ENCODE results near the gene ASPN.
A peak's percentile ranks its signal among the peaks of the same experiment; 100 is the strongest.

The ASPN gene

DNA sequence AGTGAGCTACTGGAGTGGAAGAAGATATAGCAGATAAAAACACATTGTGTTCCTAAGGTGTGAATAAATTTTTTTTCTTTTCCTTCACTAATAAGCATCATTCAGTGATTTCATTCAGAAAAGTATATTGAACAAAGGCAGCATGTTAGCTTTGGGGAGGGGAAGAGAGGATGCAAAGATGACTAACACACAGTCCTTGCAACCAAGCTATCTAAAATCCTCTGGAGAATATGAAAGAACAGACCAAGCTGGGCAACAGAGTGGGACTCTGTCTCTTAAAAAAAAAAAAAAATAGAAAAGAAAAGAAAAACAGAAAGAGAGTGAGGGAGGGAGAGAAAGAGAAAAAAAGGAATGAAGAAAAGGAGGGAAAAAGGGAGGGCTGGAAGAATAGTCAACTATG, 35.8 kb downstream of the ASPN start:
- H3K4me3 ChIP-seq (ENCODE audit: low read depth, low read length), result no peak overlapping the region
- no peak for TF ChIP-seq MAX (IDR thresholded peaks at IDR 0.05; ENCODE audit: low read depth, low read length)
- no peak for TF ChIP-seq POLR2A (IDR thresholded peaks at IDR 0.05; ENCODE audit: extremely low read depth, insufficient read length)
- TF ChIP-seq, protein P1, sequence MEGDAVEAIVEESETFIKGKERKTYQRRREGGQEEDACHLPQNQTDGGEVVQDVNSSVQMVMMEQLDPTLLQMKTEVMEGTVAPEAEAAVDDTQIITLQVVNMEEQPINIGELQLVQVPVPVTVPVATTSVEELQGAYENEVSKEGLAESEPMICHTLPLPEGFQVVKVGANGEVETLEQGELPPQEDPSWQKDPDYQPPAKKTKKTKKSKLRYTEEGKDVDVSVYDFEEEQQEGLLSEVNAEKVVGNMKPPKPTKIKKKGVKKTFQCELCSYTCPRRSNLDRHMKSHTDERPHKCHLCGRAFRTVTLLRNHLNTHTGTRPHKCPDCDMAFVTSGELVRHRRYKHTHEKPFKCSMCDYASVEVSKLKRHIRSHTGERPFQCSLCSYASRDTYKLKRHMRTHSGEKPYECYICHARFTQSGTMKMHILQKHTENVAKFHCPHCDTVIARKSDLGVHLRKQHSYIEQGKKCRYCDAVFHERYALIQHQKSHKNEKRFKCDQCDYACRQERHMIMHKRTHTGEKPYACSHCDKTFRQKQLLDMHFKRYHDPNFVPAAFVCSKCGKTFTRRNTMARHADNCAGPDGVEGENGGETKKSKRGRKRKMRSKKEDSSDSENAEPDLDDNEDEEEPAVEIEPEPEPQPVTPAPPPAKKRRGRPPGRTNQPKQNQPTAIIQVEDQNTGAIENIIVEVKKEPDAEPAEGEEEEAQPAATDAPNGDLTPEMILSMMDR (IDR thresholded peaks at IDR 0.05; ENCODE audit: low read depth, low read length), result no peak
- TF ChIP-seq MYC (IDR thresholded peaks at IDR 0.05; ENCODE audit: low read depth, low read length), result no peak
- DNase-seq (ENCODE audit: low read depth), result no peak

DNA sequence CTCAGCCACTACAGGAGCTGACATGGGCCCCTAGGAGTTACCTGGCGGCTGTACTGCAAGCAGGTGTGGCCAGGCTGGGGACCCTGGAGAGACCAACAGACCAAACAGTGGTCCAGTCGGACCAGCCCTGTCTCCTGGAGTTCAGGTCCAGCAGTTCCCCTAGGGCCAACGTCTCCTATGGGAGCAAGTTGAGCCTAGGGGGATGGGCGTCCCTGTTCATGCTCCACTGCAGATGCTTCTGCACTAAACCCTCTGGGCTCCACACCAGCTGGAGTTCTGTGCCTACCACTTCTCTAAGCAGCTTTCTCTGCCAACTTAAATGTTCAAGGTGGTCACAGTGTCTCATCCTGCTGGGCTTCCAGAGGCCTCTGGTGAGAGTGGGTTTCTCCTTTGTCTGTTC, 37.5 kb downstream of the ASPN start:
- no peak for TF ChIP-seq MYC (IDR thresholded peaks at IDR 0.05; ENCODE audit: low read depth, low read length)
- TF ChIP-seq, protein P1 (IDR thresholded peaks at IDR 0.05; ENCODE audit: low read depth, low read length), result no peak
- no peak for TF ChIP-seq MAX (IDR thresholded peaks at IDR 0.05; ENCODE audit: low read depth, low read length)
- no peak for TF ChIP-seq POLR2A (IDR thresholded peaks at IDR 0.05; ENCODE audit: extremely low read depth, insufficient read length)
- no peak overlapping the region for H3K4me3 ChIP-seq (ENCODE audit: low read depth, low read length)
- no peak for DNase-seq (ENCODE audit: low read depth)

- DNase-seq (ENCODE audit: low read depth), result no peak
- TF ChIP-seq, protein P1 (IDR thresholded peaks at IDR 0.05; ENCODE audit: low read depth, low read length), result no peak
- TF ChIP-seq MYC (IDR thresholded peaks at IDR 0.05; ENCODE audit: low read depth, low read length) (no peak), MAX (IDR thresholded peaks at IDR 0.05; ENCODE audit: low read depth, low read length) (no peak), POLR2A (IDR thresholded peaks at IDR 0.05; ENCODE audit: extremely low read depth, insufficient read length) (no peak)
- H3K4me3 ChIP-seq (ENCODE audit: low read depth, low read length), result no peak overlapping the region
Observed at GRCh38 chr9:92440751-92441046, 41.6 kb downstream of the ASPN start.

- no peak overlapping the region for H3K4me3 ChIP-seq (ENCODE audit: low read depth, low read length)
- TF ChIP-seq POLR2A (IDR thresholded peaks at IDR 0.05; ENCODE audit: extremely low read depth, insufficient read length) (no peak), MYC (IDR thresholded peaks at IDR 0.05; ENCODE audit: low read depth, low read length) (no peak), MAX (IDR thresholded peaks at IDR 0.05; ENCODE audit: low read depth, low read length) (no peak)
- TF ChIP-seq, protein P1 (IDR thresholded peaks at IDR 0.05; ENCODE audit: low read depth, low read length), result no peak
- DNase-seq (ENCODE audit: low read depth), result no peak
Observed at GRCh38 chr9:92439921-92440750, 42.2 kb downstream of the ASPN start.

GRCh38 chr9:92438900-92439526, 43.3 kb downstream of the ASPN start:
- H3K4me3 ChIP-seq (ENCODE audit: low read depth, low read length), result no peak overlapping the region
- DNase-seq (ENCODE audit: low read depth), result peak; percentile 4

GRCh38 chr9:92435263-92435662, 47.0 kb downstream of the ASPN start:
- no peak overlapping the region for H3K4me3 ChIP-seq (ENCODE audit: low read depth, low read length)
- TF ChIP-seq, protein P1 (IDR thresholded peaks at IDR 0.05; ENCODE audit: low read depth, low read length), result no peak
- TF ChIP-seq MYC (IDR thresholded peaks at IDR 0.05; ENCODE audit: low read depth, low read length) (no peak), MAX (IDR thresholded peaks at IDR 0.05; ENCODE audit: low read depth, low read length) (no peak), POLR2A (IDR thresholded peaks at IDR 0.05; ENCODE audit: extremely low read depth, insufficient read length) (no peak)
- no peak for DNase-seq (ENCODE audit: low read depth)

More at GRCh38 chr9:92438900-92439526, 43.3 kb downstream of the ASPN start:
- TF ChIP-seq MYC (IDR thresholded peaks at IDR 0.05; ENCODE audit: low read depth, low read length), result no peak
- TF ChIP-seq MAX (IDR thresholded peaks at IDR 0.05; ENCODE audit: low read depth, low read length), result no peak
- no peak for TF ChIP-seq POLR2A (IDR thresholded peaks at IDR 0.05; ENCODE audit: extremely low read depth, insufficient read length)

Data from NB4 (cell line).